ENCODE results near the gene SKOR2. TPM values are rescaled to one million over a fixed set of nuclear protein-coding genes. Genes with fewer than 3 reads are reported as not detected.
A peak's percentile ranks its signal among the peaks of the same experiment; 100 is the strongest.

The SKOR2 gene
- total RNA-seq, 3 donors from 2014 or later (not counting 1 experiment from before 2014, with no cell fraction given), result not detected

DNA sequence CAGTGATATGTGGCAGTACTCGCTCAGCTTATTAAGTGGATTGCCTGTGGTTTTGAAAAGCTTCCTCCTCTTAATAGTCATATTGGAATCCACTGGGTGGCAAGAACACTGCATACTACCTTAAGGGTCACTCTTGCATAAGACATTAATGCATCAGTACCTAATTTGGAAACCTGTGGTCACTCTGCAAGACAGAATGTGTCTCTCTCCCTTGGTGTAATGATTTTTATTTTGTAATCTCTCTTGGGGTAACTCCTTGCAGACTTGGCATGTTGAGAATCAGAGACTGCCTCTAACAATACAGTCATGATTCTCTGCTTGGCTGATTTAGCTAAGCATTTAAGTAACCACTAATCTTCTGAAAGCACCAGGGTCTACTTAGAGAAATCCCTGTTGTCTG, 42.3 kb downstream of the SKOR2 start:
- no peak for DNase-seq
- intact Hi-C loops (cut with micrococcal nuclease), result no loop called here
- H3K27ac ChIP-seq (ENCODE audit: low read length), result no peak overlapping the region
- H3K9me3 ChIP-seq (ENCODE audit: control insufficient read depth, insufficient read depth, low read length), result no peaks in the 10 kb centered on the region
- WGBS (ENCODE audit: insufficient coverage), result 9% methylated on average over 1 of the region's 1 CpG
- no peaks in the 10 kb centered on the region for H3K4me1 ChIP-seq (ENCODE audit: control insufficient read depth, insufficient read depth, low read length)
- TF ChIP-seq, protein P1, sequence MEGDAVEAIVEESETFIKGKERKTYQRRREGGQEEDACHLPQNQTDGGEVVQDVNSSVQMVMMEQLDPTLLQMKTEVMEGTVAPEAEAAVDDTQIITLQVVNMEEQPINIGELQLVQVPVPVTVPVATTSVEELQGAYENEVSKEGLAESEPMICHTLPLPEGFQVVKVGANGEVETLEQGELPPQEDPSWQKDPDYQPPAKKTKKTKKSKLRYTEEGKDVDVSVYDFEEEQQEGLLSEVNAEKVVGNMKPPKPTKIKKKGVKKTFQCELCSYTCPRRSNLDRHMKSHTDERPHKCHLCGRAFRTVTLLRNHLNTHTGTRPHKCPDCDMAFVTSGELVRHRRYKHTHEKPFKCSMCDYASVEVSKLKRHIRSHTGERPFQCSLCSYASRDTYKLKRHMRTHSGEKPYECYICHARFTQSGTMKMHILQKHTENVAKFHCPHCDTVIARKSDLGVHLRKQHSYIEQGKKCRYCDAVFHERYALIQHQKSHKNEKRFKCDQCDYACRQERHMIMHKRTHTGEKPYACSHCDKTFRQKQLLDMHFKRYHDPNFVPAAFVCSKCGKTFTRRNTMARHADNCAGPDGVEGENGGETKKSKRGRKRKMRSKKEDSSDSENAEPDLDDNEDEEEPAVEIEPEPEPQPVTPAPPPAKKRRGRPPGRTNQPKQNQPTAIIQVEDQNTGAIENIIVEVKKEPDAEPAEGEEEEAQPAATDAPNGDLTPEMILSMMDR (IDR thresholded peaks at IDR 0.05), result no peak
- Mint-ChIP-seq H3K27ac (no peak overlapping the region), H3K4me3 (no peak overlapping the region), H3K36me3 (no peaks in the 10 kb centered on the region), H3K27me3 (ENCODE audit: low read depth in 2 of 2) (peaks cover 29 to 69% of the 10 kb centered on the region in 2 donors), H3K9me3 (no peaks in the 10 kb centered on the region), H3K4me1 (no peaks in the 10 kb centered on the region)
- H3K27me3 ChIP-seq (ENCODE audit: control insufficient read depth, insufficient read depth, low read length), result peaks cover 17% of the 10 kb centered on the region
- H3K4me3 ChIP-seq (ENCODE audit: low read length), result no peak overlapping the region
- ATAC-seq, result no peak
- H3K36me3 ChIP-seq (ENCODE audit: control insufficient read depth, insufficient read depth, low read length), result no peaks in the 10 kb centered on the region

DNA sequence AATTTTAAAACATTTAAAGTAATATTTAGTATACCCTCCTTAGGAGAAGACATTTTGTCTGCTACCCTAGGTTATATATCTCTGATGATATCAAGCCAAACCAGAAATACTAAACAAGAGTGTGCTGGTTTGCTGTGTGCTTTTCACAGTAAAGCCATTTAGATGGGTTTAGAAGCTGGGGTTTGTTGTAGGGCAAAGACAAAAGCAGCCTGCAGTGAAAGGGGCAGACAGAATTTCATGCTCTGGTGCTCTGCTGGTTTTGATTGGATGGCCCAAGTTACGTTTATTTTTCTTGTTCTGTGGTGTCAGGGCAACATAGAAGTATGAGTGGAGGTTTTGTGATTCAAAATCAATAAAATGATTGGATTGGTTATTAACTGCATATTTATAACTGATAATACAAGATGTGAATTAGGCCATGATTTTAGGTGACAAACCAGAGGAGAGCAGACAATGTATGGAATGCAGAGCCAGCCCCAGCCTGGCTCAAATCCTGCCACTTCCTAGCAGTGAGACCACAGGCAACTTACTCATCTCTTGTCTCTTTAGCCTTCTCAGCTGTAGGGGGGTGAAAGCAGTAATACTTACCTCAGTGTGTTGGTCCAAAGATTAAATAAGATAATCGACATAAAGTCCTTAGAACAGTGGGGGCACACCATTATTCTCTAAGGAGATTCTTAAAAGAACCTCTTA, 44.4 kb downstream of the SKOR2 start:
- H3K4me3 ChIP-seq (ENCODE audit: low read length), result no peak overlapping the region
- Mint-ChIP-seq H3K27ac (no peak overlapping the region), H3K9me3 (no peaks in the 10 kb centered on the region), H3K4me3 (no peak overlapping the region), H3K27me3 (ENCODE audit: low read depth in 2 of 2) (peaks cover 26 to 70% of the 10 kb centered on the region in 2 donors), H3K36me3 (no peaks in the 10 kb centered on the region), H3K4me1 (no peaks in the 10 kb centered on the region)
- no peaks in the 10 kb centered on the region for H3K36me3 ChIP-seq (ENCODE audit: control insufficient read depth, insufficient read depth, low read length)
- peaks cover 17% of the 10 kb centered on the region for H3K27me3 ChIP-seq (ENCODE audit: control insufficient read depth, insufficient read depth, low read length)
- no peak for ATAC-seq
- WGBS (ENCODE audit: insufficient coverage), result 77% methylated on average over 2 of the region's 2 CpGs
- H3K4me1 ChIP-seq (ENCODE audit: control insufficient read depth, insufficient read depth, low read length), result no peaks in the 10 kb centered on the region
- no peaks in the 10 kb centered on the region for H3K9me3 ChIP-seq (ENCODE audit: control insufficient read depth, insufficient read depth, low read length)
- TF ChIP-seq, protein P1 (IDR thresholded peaks at IDR 0.05), result no peak
- intact Hi-C loops (cut with micrococcal nuclease), result no loop called here
- no peak for DNase-seq
- H3K27ac ChIP-seq (ENCODE audit: low read length), result no peak overlapping the region

DNA sequence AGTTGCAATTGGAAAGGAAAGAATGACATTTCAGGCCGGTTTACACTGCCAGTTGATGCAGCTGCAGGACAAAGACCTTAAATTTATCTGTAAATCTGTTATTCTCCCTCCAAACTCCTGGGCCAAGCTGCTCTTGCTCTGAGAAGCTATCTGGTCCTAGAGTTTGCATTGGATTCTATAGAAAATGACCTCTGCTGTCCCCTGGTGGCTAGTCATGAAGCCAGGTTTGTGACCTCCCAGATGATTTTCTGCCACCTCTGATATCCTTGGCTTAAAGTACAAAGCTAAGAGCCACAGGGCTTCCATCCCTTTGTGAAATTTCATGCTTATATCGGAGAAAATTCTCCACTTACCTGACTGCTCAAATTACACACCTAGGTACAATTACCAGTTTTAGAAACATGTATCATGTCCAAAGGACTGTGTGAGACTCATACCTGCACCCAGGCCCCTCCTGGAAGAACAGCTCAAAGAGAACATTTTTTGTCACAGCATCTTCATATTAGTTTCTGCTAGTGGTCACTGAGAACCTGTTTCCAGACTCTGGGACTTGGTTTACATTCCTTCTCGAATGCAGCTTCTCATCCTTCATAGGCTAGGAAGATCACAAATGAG, 46.4 kb downstream of the SKOR2 start:
- Histone ChIP-seq H3K4me3 (ENCODE audit: low read length) (no peak overlapping the region), H3K36me3 (ENCODE audit: control insufficient read depth, insufficient read depth, low read length) (no peaks in the 10 kb centered on the region), H3K9me3 (ENCODE audit: control insufficient read depth, insufficient read depth, low read length) (no peaks in the 10 kb centered on the region), H3K4me1 (ENCODE audit: control insufficient read depth, insufficient read depth, low read length) (no peaks in the 10 kb centered on the region), H3K27ac (ENCODE audit: low read length) (no peak overlapping the region), H3K27me3 (ENCODE audit: control insufficient read depth, insufficient read depth, low read length) (peaks cover 13% of the 10 kb centered on the region)
- Mint-ChIP-seq H3K4me1 (no peaks in the 10 kb centered on the region), H3K27me3 (ENCODE audit: low read depth in 2 of 2) (peaks cover 20 to 72% of the 10 kb centered on the region in 2 donors), H3K4me3 (no peak overlapping the region), H3K36me3 (no peaks in the 10 kb centered on the region), H3K9me3 (no peaks in the 10 kb centered on the region), H3K27ac (no peak overlapping the region)
- WGBS (ENCODE audit: insufficient coverage), result 61% methylated on average over 3 of the region's 3 CpGs
- intact Hi-C loops (cut with micrococcal nuclease), result loop anchor here (1.0 kb wide), 2 partner anchors 105 to 155 kb away; no protein-coding TSS in a partner anchor
- TF ChIP-seq, protein P1 (IDR thresholded peaks at IDR 0.05), result peak; percentile 71
- DNase-seq, result peak in 1 of 2 donors; percentile 67
- ATAC-seq, result peak in 2 of 3 donors; percentile 44 to 60
